Keratinocyte (primary cell): ENCODE measurements around the gene SMARCAL1. TPM values are rescaled to one million over a fixed set of nuclear protein-coding genes. Genes with fewer than 3 reads are reported as not detected.

Experiments
- DNase-seq: peaks from one replicate; pipeline ENCODE4 v3.0.0-alpha.2; 2011; ENCODE audit warnings: low read depth, missing footprints, low spot score
- FAIRE-seq: peaks from 2 replicates; lab custom pipeline; 2011; peaks lifted over from hg19 to GRCh38; lab: Jason Lieb, UNC
- H2AFZ ChIP-seq: 2 replicates; pipeline ENCODE4 v1.6.0; 2012; ENCODE audit warnings: low read length, control low read depth, inconsistent platforms; ENCODE audit not compliant: control insufficient read depth
- H3K27ac ChIP-seq: 2 replicates; pipeline ENCODE4 v1.5.1; 2011; ENCODE audit warnings: low read length; ENCODE audit not compliant: control insufficient read depth, insufficient read depth
- H3K27me3 ChIP-seq: 3 replicates; pipeline ENCODE4 v1.6.0; 2011; ENCODE audit warnings: low read length; ENCODE audit not compliant: control insufficient read depth, insufficient read depth; ENCODE audit errors: extremely low read depth
- H3K36me3 ChIP-seq, 2 experiments: 2 replicates in 1 of 2; 3 replicates in 1 of 2; pipeline ENCODE4 v1.5.1; 2011; ENCODE audit warnings: low read length in 2 of 2, mild to moderate bottlenecking in 1 of 2; ENCODE audit not compliant: control insufficient read depth in 2 of 2, insufficient read depth in 2 of 2; ENCODE audit errors: extremely low read depth in 1 of 2
- H3K4me1 ChIP-seq: 3 replicates; pipeline ENCODE4 v1.5.1; 2011; ENCODE audit warnings: low read length; ENCODE audit not compliant: control insufficient read depth, insufficient read depth; ENCODE audit errors: extremely low read depth
- H3K4me2 ChIP-seq: 3 replicates; pipeline ENCODE4 v1.6.0; 2011; ENCODE audit warnings: low read depth, low read length; ENCODE audit not compliant: control insufficient read depth, insufficient read depth; ENCODE audit errors: extremely low read depth
- H3K4me3 ChIP-seq, 3 experiments: fragments of 200-600 bp in 1 of 3; sonication (generic) in 1 of 3; 2 replicates in 2 of 3; 3 replicates in 1 of 3; pipeline ENCODE4 v1.5.1; 2011 to 2016; ENCODE audit warnings: low read length in 3 of 3, mild to moderate bottlenecking in 3 of 3, control low read depth in 2 of 3, inconsistent platforms in 1 of 3, low read depth in 1 of 3, mixed read lengths in 1 of 3, mixed run types in 1 of 3, moderate library complexity in 1 of 3; ENCODE audit not compliant: control insufficient read depth in 2 of 3, insufficient read depth in 2 of 3; ENCODE audit errors: extremely low read depth in 1 of 3
- H3K79me2 ChIP-seq: 2 replicates; pipeline ENCODE4 v1.6.0; 2012; ENCODE audit warnings: low read length; ENCODE audit not compliant: control insufficient read depth, insufficient read depth
- H3K9ac ChIP-seq: 3 replicates; pipeline ENCODE4 v1.6.0; 2011; ENCODE audit warnings: low read length; ENCODE audit not compliant: control insufficient read depth, insufficient read depth; ENCODE audit errors: extremely low read depth
- H3K9me1 ChIP-seq: 3 replicates; pipeline ENCODE4 v1.6.0; 2011; ENCODE audit warnings: low read length; ENCODE audit not compliant: control insufficient read depth, insufficient read depth; ENCODE audit errors: extremely low read depth
- H3K9me3 ChIP-seq: 2 replicates; pipeline ENCODE4 v1.5.1; 2012; ENCODE audit warnings: low read depth, low read length; ENCODE audit not compliant: control insufficient read depth
- H4K20me1 ChIP-seq: 3 replicates; pipeline ENCODE4 v1.6.0; 2011; ENCODE audit warnings: low read length; ENCODE audit not compliant: control insufficient read depth, insufficient read depth; ENCODE audit errors: extremely low read depth
- EZH2 ChIP-seq: IDR thresholded peaks from one replicate; pipeline ENCODE4 v1.6.1; 2012; ENCODE audit warnings: inconsistent platforms, mild to moderate bottlenecking, low read length, moderate library complexity
- dilution Hi-C: fragments of 300-500 bp; cut with MboI; formaldehyde crosslinking; loops from one replicate; pipeline ENCODE4 v1.7.0; 2020; ENCODE audit warnings: low sequenced_read_pairs; ENCODE audit not compliant: extremely low pct_ligation_motif_present
- polyA plus RNA-seq, 5 experiments: library from polyadenylated mRNA; depleted of rRNA in 3 of 5; stranded (reverse) in 3 of 5; stranded (forward) in 1 of 5; unstranded in 1 of 5; fragments of >200 nt; gene quantifications; 1 replicate in 1 of 5; 2 replicates in 3 of 5; 3 replicates in 1 of 5; pipeline versions ENCODE4 v1.2.1 to v1.2.3, GENCODE V29; 2011 to 2012; ENCODE audit warnings: missing spikeins in 2 of 5, low read depth in 1 of 5, low replicate concordance in 1 of 5
- TF ChIP-seq, protein P1 (sequence below), 3 experiments: IDR thresholded peaks in 1 of 3; conservative IDR thresholded peaks in 1 of 3; optimal IDR thresholded peaks in 1 of 3; 2 replicates in 2 of 3; 3 replicates in 1 of 3; pipeline versions ENCODE3 to v1.5.1; 2011; ENCODE audit warnings: low read length in 3 of 3, mild to moderate bottlenecking in 3 of 3, moderate library complexity in 2 of 3, control low read depth in 1 of 3, inconsistent platforms in 1 of 3; ENCODE audit not compliant: insufficient read depth in 2 of 3; ENCODE audit errors: extremely low read depth in 1 of 3

SMARCAL1 gene
- polyA plus RNA-seq, 1 donor (not counting 4 experiments of a cell fraction or from before 2014, with no cell fraction given): 26.3 TPM

DNA sequence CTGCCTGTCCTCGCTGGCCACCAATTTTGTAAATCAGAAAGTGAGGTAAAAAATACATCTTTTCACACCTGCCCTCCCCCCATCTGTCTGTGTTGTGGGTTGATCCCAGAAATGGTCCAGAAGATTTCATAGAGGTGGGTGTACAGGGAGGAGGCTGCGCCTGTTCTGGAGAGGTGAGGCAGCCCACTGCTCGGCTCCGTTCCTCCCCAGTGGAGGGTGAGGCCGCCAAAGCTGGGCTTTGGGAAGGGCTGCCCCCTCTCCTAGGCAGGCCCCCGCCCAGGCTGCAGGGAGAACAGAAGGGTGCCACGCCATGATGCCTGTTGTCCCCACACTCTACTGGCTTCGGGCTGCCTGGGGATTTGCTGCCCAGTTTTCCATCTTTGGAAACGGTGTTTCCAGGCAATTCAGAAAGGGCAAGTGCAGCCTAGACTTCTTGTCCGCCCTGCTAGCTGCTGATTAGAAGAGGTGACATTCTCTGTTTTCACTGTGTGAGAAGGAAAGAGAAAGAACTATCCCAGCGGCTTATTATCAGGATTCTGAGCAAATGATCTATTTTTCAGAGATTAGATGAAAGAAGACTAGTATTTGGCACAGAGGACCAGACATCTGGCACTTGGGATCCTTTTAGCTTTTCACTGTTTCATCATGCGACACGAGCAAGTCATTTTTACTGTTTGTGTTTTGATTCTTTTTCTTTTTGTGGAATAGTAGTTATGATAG lies 18.7 kb downstream of the SMARCAL1 start:
- Histone ChIP-seq H3K79me2 (no peaks in the 10 kb centered on the region), H3K4me3 (no peak overlapping the region), H3K9me3 (no peaks in the 10 kb centered on the region), H3K4me1 (peaks cover 6% of the 10 kb centered on the region), H2AFZ (no peak overlapping the region), H3K9ac (no peak overlapping the region), H3K27me3 (no peaks in the 10 kb centered on the region), H3K9me1 (no peaks in the 10 kb centered on the region), H3K4me2 (no peak overlapping the region), H3K27ac (no peak overlapping the region), H4K20me1 (no peaks in the 10 kb centered on the region), H3K36me3 (peaks cover 21 to 49% of the 10 kb centered on the region in 2 experiments)
- no peak for DNase-seq
- FAIRE-seq: no peak
- TF ChIP-seq EZH2: no peak
- TF ChIP-seq, protein P1, sequence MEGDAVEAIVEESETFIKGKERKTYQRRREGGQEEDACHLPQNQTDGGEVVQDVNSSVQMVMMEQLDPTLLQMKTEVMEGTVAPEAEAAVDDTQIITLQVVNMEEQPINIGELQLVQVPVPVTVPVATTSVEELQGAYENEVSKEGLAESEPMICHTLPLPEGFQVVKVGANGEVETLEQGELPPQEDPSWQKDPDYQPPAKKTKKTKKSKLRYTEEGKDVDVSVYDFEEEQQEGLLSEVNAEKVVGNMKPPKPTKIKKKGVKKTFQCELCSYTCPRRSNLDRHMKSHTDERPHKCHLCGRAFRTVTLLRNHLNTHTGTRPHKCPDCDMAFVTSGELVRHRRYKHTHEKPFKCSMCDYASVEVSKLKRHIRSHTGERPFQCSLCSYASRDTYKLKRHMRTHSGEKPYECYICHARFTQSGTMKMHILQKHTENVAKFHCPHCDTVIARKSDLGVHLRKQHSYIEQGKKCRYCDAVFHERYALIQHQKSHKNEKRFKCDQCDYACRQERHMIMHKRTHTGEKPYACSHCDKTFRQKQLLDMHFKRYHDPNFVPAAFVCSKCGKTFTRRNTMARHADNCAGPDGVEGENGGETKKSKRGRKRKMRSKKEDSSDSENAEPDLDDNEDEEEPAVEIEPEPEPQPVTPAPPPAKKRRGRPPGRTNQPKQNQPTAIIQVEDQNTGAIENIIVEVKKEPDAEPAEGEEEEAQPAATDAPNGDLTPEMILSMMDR (optimal IDR thresholded peaks at IDR 0.05 in 1 of 3, IDR thresholded peaks at IDR 0.05 in 1 of 3, conservative IDR thresholded peaks at IDR 0.05 in 1 of 3; ENCODE audit: extremely low read depth in 1 of 3, insufficient read depth in 2 of 3, low read length in 3 of 3): no peak
- dilution Hi-C loops: no loop called here

DNA sequence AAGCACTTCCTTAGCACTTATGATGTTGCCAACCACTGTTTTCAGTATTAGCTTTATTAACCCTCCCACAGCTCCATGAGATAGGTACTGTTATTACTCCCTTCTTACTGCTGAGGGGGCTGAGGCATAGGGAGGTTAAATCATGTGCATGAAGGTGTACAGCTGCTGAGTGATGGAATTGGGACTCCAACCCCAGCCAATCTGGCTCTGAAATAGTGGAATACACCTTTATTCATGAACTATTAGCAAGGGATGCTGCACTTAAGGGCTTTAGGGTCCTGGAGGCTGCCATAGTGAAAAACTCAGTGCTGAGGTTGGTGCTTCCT lies 19.2 kb downstream of the SMARCAL1 start:
- Histone ChIP-seq H3K4me3 (no peak overlapping the region), H3K36me3 (peaks cover 21 to 49% of the 10 kb centered on the region in 2 experiments), H3K4me1 (peaks cover 6% of the 10 kb centered on the region), H4K20me1 (no peaks in the 10 kb centered on the region), H3K4me2 (no peak overlapping the region), H3K79me2 (no peaks in the 10 kb centered on the region), H3K9me3 (no peaks in the 10 kb centered on the region), H3K9ac (no peak overlapping the region), H3K27me3 (no peaks in the 10 kb centered on the region), H3K9me1 (no peaks in the 10 kb centered on the region), H2AFZ (no peak overlapping the region), H3K27ac (no peak overlapping the region)
- FAIRE-seq (no peak), DNase-seq (no peak)
- dilution Hi-C loops: no loop called here
- TF ChIP-seq, protein P1 (optimal IDR thresholded peaks at IDR 0.05 in 1 of 3, IDR thresholded peaks at IDR 0.05 in 1 of 3, conservative IDR thresholded peaks at IDR 0.05 in 1 of 3; ENCODE audit: extremely low read depth in 1 of 3, insufficient read depth in 2 of 3, low read length in 3 of 3): no peak
- TF ChIP-seq EZH2: no peak
